Left renal cortex interstitium (tissue), 4 donors: ENCODE results near the gene ERBB4. TPM values are rescaled to one million over a fixed set of nuclear protein-coding genes. Genes with fewer than 3 reads are reported as not detected.
"Not testable (repeated sequence)": the region's sequence is repeated elsewhere in the genome, so short reads cannot be mapped to it uniquely, and the experiment has no call there.

Experiments used
- DNase-seq, 4 donors: peaks; one replicate each; pipeline ENCODE4 v3.0.0-alpha.2; 2013; ENCODE audit warnings: low read depth in 4 of 4, low spot score in 2 of 4, missing footprints in 1 of 4
- polyA plus RNA-seq, 4 donors: library from polyadenylated mRNA; unstranded; fragments of 120-200 nt; gene quantifications; one replicate each; pipeline ENCODE4 v1.2.1, GENCODE V29; 2013; ENCODE audit not compliant: insufficient read length in 4 of 4

The ERBB4 gene
- polyA plus RNA-seq, 4 donors, result 34.7 to 59.5 (median 45.5) TPM

GRCh38 chr2:212157012-212157411 is 381.6 kb downstream of the ERBB4 start:
- DNase-seq, result no peak

GRCh38 chr2:212156088-212156487 is 382.5 kb downstream of the ERBB4 start:
- no peak for DNase-seq

GRCh38 chr2:212154477-212154878 is 384.1 kb downstream of the ERBB4 start:
- DNase-seq, result no peak

- no peak for DNase-seq
These were observed 384.7 kb downstream of the ERBB4 start for GRCh38 chr2:212153923-212154322.

GRCh38 chr2:212147921-212148513 is 390.6 kb downstream of the ERBB4 start:
- DNase-seq, result peak in 1 of 4 donors; percentile 8

- DNase-seq, result no peak
These were observed 392.2 kb downstream of the ERBB4 start for GRCh38 chr2:212146416-212146815.

- DNase-seq, result no peak
These were observed 393.5 kb downstream of the ERBB4 start for GRCh38 chr2:212145121-212145520.

GRCh38 chr2:212142631-212143030 is 396.0 kb downstream of the ERBB4 start:
- no peak for DNase-seq

- no peak for DNase-seq
These were observed 397.1 kb downstream of the ERBB4 start for GRCh38 chr2:212141499-212141898.

GRCh38 chr2:212136216-212136795 is 402.3 kb downstream of the ERBB4 start:
- no peak for DNase-seq

- no peak for DNase-seq
These were observed 402.9 kb downstream of the ERBB4 start for GRCh38 chr2:212135739-212136138.

GRCh38 chr2:212133337-212133736 is 405.3 kb downstream of the ERBB4 start:
- DNase-seq, result no peak

- no peak for DNase-seq
These were observed 414.0 kb downstream of the ERBB4 start for GRCh38 chr2:212124598-212124997.

- no peak for DNase-seq
These were observed 419.0 kb downstream of the ERBB4 start for GRCh38 chr2:212119591-212119990.

- DNase-seq, result no peak
These were observed 420.7 kb downstream of the ERBB4 start for GRCh38 chr2:212117926-212118325.

GRCh38 chr2:212114489-212114888 is 424.1 kb downstream of the ERBB4 start:
- DNase-seq, result no peak

GRCh38 chr2:212112401-212112800 is 426.2 kb downstream of the ERBB4 start:
- DNase-seq, result no peak

GRCh38 chr2:212109792-212110680 is 428.6 kb downstream of the ERBB4 start:
- no peak for DNase-seq

- no peak for DNase-seq
These were observed 429.4 kb downstream of the ERBB4 start for GRCh38 chr2:212109217-212109616.

GRCh38 chr2:212107989-212108388 is 430.6 kb downstream of the ERBB4 start:
- no peak for DNase-seq

GRCh38 chr2:212107014-212107413 is 431.6 kb downstream of the ERBB4 start:
- DNase-seq, result no peak

- DNase-seq, result not testable (repeated sequence)
These were observed 432.1 kb downstream of the ERBB4 start for GRCh38 chr2:212106536-212106935.
